GM12878 (cell line): ENCODE measurements around the gene NLE1.

Experiments
- EZH2 ChIP-seq: IDR thresholded peaks from 2 replicates; pipeline ENCODE4 v1.6.1; 2012; ENCODE audit warnings: low read depth, mild to moderate bottlenecking, control low read depth, inconsistent platforms, low read length, borderline replicate concordance; ENCODE audit not compliant: control insufficient read depth
- HDAC6 ChIP-seq: fragments of 200-600 bp; sonication (generic); IDR thresholded peaks from one replicate; pipeline ENCODE4 v1.8.0; 2017; ENCODE audit warnings: antibody characterized with exemption; ENCODE audit not compliant: unreplicated experiment
- POLR2A ChIP-seq: IDR thresholded peaks from 2 replicates; pipeline ENCODE4 v1.6.1; 2011; ENCODE audit warnings: low read depth, mild to moderate bottlenecking, low read length
- POLR2AphosphoS5 ChIP-seq: IDR thresholded peaks from 2 replicates; pipeline ENCODE4 v1.6.1; 2011; ENCODE audit warnings: mild to moderate bottlenecking, low read length, inconsistent platforms
- RUNX3 ChIP-seq: IDR thresholded peaks from 2 replicates; pipeline ENCODE4 v1.6.1; 2012; ENCODE audit warnings: low read length, inconsistent platforms
- ZNF24 ChIP-seq: fragments of 450-650 bp; IDR thresholded peaks from 2 replicates; pipeline ENCODE4 v1.6.1; 2017; ENCODE audit warnings: antibody characterized with exemption, mild to moderate bottlenecking

GRCh38 chr17:35187481-35187880 lies 45.4 kb upstream of the NLE1 start:
- TF ChIP-seq EZH2 = no peak
- TF ChIP-seq HDAC6 = no peak
- TF ChIP-seq POLR2AphosphoS5 = no peak
- no peak for TF ChIP-seq POLR2A
- TF ChIP-seq ZNF24 = no peak
- no peak for TF ChIP-seq RUNX3
